ENCODE measurements around the gene TOB1.

Gene TOB1

DNA sequence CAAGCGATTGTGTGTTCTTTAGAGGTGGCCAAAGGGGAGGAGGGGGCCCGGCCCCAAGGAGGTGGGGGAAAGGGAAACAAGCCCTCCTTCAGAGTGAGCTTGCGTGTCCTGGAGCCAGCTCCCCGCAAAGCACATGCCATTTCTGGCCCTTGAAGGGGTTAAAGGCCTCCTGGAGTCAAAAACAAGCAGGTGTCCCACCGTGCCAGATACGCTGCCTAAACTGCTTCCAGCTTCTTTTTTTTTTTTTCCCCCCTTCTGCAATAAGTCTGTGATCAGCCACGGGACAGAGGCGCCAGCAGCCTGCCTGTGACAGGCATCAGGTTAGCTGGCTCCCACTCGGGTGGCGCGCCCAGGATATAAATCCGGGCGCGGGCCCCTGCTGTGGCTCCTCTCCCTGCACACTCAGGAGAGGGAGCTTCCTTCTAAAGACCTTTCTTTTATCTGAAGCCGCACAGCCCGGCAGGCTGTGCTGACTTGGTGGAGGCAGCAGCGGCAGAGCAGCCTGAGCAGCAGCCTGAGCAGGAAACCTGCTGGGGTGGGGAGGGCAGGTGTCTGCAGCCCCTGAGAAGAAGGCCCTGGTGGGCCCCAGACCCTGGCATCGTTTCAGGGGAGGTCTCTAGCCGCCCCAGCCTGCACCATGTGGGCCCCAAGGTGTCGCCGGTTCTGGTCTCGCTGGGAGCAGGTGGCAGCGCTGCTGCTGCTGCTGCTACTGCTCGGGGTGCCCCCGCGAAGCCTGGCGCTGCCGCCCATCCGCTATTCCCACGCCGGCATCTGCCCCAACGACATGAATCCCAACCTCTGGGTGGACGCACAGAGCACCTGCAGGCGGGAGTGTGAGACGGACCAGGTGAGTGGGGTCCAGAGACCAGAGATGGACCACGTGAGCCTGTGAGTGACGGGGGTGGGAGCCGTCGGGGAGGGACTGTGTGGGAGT lies 30.6 kb downstream of the TOB1 start, which contains the start of gene WFIKKN2:
Gene WFIKKN2 (plus strand): TSS at position 286 of the 934 bp plus-strand sequence. CDS start 352 bp downstream, at position 638.
- DNase-seq (ENCODE audit: low read depth): no peak
- TF ChIP-seq, protein P1, sequence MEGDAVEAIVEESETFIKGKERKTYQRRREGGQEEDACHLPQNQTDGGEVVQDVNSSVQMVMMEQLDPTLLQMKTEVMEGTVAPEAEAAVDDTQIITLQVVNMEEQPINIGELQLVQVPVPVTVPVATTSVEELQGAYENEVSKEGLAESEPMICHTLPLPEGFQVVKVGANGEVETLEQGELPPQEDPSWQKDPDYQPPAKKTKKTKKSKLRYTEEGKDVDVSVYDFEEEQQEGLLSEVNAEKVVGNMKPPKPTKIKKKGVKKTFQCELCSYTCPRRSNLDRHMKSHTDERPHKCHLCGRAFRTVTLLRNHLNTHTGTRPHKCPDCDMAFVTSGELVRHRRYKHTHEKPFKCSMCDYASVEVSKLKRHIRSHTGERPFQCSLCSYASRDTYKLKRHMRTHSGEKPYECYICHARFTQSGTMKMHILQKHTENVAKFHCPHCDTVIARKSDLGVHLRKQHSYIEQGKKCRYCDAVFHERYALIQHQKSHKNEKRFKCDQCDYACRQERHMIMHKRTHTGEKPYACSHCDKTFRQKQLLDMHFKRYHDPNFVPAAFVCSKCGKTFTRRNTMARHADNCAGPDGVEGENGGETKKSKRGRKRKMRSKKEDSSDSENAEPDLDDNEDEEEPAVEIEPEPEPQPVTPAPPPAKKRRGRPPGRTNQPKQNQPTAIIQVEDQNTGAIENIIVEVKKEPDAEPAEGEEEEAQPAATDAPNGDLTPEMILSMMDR (IDR thresholded peaks at IDR 0.05; ENCODE audit: insufficient read depth, low read depth, low read length, missing control alignments): no peak
- no peak within 1 kb of the TSS for H3K4me3 ChIP-seq (ENCODE audit: low read length)

DNA sequence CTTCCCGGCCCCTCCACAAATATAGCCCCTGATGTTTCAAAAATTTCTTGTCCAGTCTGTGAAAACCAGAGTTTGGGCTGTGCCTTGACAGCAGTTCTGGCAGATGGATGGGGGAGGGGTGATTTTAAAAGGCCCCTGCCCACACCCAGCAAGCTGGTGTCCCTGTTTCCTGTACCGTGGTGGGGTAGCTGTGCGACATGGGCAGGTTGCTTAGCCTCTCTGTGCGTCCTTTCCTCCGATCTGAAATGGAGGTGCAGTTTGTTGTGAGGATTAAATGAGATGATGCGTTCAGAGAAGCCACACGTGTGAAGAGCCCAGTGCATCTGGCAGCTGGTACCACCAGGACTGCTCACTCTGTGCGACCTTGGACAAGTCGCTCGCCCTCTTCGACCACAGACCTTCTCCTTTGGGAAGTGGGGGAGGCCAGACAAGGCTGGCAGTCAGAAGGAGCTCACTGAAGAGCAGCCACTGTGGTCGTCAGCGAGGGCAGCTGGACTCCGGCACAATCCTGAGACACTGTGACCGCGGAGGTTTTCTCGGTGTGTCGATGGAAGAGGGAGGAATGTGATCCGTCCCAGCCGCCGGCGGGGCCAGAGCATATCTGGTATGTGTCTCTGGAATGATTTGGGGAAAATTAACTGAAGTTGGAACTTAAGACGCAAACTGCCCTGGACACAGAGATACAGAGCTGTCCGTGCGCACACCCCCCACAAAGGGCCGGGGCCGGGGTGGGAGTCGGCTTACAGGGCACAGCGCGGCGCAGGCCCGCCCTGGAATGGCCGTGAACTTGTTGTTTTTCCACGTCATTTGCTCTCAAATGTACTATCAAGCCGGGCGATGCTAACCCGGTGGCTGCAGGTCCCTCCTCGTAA lies 31.5 kb downstream of the TOB1 start:
- no peak overlapping the region for H3K4me3 ChIP-seq (ENCODE audit: low read length)
- TF ChIP-seq, protein P1 (IDR thresholded peaks at IDR 0.05; ENCODE audit: insufficient read depth, low read depth, low read length, missing control alignments): no peak
- no peak for DNase-seq (ENCODE audit: low read depth)

DNA sequence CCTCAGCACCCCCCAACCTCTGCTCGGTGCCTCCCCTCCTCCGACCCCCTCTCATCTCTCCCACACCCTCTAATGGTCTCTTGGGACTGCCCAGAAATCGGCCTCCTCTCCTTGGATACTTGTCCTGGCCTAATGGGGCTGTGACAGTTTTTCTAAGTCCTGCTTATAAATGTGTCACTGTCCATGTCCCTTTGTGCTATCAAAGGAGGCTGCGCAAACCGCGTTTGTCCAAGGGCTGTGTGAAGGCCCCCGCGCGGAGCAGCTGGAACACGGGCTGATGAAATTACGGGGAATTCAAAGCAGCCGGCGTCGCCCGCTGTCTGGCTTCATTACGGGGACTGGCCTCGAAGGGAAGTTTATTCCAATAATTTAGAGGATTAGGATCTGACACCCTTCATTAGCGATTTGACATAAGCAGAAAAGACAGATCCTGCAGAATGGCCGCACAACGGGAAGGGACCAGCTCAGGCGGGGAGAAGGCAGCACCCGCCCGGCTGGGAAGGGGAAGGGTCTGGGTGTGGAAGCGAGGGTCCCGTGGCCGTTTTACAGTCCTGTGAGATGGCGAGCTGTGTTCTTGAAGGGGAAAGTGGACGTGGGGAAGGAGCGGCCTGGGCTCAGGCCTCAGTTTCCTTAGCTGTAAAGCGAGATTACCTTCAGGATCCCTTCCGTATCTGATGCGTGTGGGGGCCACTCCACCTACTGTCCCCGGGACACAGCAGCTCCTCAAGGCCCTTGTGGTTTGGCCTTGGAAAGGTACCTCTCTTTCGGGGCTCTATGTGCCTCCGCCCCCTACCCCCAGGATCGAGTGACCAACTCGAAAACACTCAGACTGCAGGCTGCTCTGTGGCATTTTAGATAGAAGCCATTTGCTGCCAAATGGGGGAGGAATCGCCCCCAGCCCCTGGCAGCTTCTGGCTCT lies 32.4 kb downstream of the TOB1 start:
- DNase-seq (ENCODE audit: low read depth): no peak
- H3K4me3 ChIP-seq (ENCODE audit: low read length): no peak overlapping the region
- TF ChIP-seq, protein P1 (IDR thresholded peaks at IDR 0.05; ENCODE audit: insufficient read depth, low read depth, low read length, missing control alignments): no peak

DNA sequence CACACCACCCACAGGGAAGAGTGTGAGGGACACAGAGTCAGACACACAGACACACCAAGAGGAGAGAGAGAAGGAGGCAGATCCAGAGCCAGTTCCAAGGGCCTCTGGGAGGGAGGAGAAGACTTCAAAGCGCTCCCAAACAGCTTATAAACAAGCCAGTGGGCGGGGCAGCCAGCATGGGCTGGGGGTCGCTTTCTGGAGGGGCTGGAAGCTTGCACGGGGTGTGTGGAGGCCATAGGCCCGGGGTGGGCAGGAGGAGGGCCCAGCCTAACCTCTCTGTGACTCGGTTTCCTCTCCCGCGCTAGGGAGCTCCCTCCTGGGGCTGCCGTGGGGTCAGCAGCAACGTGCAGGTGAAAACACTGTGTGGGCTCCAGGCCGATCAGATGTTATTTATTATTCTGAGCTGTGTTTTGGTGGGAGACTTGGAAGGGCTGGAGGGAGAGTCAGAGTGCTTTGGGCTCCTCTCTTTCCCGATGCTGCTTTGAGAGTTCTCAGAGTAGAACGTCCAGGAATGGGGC lies 33.2 kb downstream of the TOB1 start:
- TF ChIP-seq, protein P1 (IDR thresholded peaks at IDR 0.05; ENCODE audit: insufficient read depth, low read depth, low read length, missing control alignments): no peak
- H3K4me3 ChIP-seq (ENCODE audit: low read length): no peak overlapping the region
- DNase-seq (ENCODE audit: low read depth): no peak

DNA sequence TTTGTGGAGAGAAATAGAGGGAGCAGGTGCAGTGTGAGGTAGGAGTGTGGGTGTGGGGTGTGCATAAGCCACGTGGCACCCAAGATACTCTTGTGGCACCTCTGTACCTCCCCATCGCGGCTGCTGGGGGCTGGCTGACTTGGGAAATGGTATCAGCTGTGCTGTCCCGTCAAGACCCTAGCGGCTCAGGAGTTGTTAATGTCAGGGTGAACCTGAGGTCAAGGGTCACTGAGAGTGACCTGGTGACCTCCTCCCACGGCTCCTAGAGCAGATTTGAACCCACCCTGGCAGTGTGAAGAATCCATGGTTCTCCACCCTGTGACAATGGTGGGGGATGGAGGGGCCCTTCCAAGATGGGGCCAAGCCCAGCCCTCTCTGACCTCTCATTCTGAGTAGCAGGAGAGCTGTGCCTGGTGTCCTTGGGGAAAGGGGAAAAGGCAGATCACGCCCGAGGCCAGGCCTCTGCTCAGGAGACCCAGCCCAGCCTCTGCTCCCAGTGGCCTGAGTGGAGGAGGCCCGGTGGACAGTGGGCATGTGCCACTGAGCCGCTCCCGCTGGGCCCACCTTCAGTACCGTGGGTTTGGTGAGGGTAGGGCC lies 33.8 kb downstream of the TOB1 start:
- no peak for DNase-seq (ENCODE audit: low read depth)
- no peak overlapping the region for H3K4me3 ChIP-seq (ENCODE audit: low read length)
- TF ChIP-seq, protein P1 (IDR thresholded peaks at IDR 0.05; ENCODE audit: insufficient read depth, low read depth, low read length, missing control alignments): no peak

Data from epithelial cell of esophagus (primary cell).